GM18868 (cell line): Measurements from ENCODE around the gene PNO1.

Experiments used
- ATAC-seq: cut with Tn5 transposase; IDR thresholded peaks from one replicate; pipeline ENCODE4 v1.9.1; 2021; ENCODE audit warnings: mild to moderate bottlenecking, moderate library complexity; ENCODE audit not compliant: unreplicated experiment

Gene PNO1

GRCh38 chr2:68193144-68193543, 35.5 kb downstream of the PNO1 start:
- no peak for ATAC-seq

GRCh38 chr2:68193787-68194372, 36.2 kb downstream of the PNO1 start:
- no peak for ATAC-seq

- ATAC-seq: no peak
These were observed 37.4 kb downstream of the PNO1 start for GRCh38 chr2:68195096-68195495.

GRCh38 chr2:68196120-68196716, 38.5 kb downstream of the PNO1 start:
- no peak for ATAC-seq

- ATAC-seq: no peak
These were observed 42.6 kb downstream of the PNO1 start for GRCh38 chr2:68200157-68200787.

- peak; percentile 96 for ATAC-seq
These were observed 45.9 kb downstream of the PNO1 start for GRCh38 chr2:68203587-68203986.

GRCh38 chr2:68206793-68207192, 49.1 kb downstream of the PNO1 start:
- no peak for ATAC-seq

GRCh38 chr2:68214381-68214780, 56.7 kb downstream of the PNO1 start:
- ATAC-seq: peak; percentile 59

GRCh38 chr2:68216454-68217310, 59.0 kb downstream of the PNO1 start:
- peak; percentile 59 for ATAC-seq

GRCh38 chr2:68217729-68218128, 60.0 kb downstream of the PNO1 start:
- no peak for ATAC-seq

- ATAC-seq: no peak
These were observed 60.7 kb downstream of the PNO1 start for GRCh38 chr2:68218343-68218901.

GRCh38 chr2:68222287-68222686, 64.6 kb downstream of the PNO1 start:
- ATAC-seq: no peak

- ATAC-seq: no peak
These were observed 65.7 kb downstream of the PNO1 start for GRCh38 chr2:68223419-68223818.

- peak; percentile 70 for ATAC-seq
These were observed 67.5 kb downstream of the PNO1 start for GRCh38 chr2:68225119-68225632.
